ENCODE measurements around the gene GNMT. TPM values are rescaled to one million over a fixed set of nuclear protein-coding genes. Genes with fewer than 3 reads are reported as not detected.

Gene GNMT
- total RNA-seq, 4 donors from 2014 or later: 0.79 to 3.7 TPM; not detected in 2

DNA sequence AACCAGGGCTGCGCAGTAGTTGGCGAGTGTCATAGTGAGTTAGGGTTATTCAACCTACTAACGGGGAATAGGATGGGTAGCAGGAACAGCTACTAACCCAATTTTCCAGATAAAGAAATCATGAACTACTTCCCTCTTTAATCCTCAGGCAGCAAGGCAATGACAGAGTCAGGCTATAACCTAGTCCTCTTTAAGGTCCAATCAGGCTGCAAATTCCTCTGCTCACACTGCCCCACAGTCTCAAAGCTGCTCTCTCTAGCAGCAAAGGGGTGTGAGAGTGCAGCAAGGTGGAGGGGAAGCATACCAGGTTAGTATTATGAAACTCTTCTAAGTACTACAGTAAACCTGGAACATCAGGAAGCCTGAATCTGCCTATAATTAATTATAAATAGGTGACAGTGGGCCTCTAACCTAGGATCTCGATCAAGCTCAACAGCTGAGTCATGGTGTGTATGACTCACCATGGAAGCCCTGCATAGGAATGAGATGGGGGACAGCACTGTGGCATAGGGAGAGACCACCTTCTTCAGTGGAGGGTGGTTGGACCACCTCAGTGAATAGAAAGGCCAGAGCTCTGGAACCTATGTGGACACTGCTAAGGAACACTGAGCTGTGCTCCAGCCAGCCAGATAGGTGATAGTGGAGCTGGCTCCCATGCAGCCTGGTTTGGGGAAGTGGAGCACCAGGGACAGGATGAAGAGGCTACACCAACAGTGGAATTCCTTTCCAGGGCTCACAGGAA, 10.5 kb downstream of the GNMT start:
- TF ChIP-seq, protein P1, sequence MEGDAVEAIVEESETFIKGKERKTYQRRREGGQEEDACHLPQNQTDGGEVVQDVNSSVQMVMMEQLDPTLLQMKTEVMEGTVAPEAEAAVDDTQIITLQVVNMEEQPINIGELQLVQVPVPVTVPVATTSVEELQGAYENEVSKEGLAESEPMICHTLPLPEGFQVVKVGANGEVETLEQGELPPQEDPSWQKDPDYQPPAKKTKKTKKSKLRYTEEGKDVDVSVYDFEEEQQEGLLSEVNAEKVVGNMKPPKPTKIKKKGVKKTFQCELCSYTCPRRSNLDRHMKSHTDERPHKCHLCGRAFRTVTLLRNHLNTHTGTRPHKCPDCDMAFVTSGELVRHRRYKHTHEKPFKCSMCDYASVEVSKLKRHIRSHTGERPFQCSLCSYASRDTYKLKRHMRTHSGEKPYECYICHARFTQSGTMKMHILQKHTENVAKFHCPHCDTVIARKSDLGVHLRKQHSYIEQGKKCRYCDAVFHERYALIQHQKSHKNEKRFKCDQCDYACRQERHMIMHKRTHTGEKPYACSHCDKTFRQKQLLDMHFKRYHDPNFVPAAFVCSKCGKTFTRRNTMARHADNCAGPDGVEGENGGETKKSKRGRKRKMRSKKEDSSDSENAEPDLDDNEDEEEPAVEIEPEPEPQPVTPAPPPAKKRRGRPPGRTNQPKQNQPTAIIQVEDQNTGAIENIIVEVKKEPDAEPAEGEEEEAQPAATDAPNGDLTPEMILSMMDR (IDR thresholded peaks at IDR 0.05): no peak
- TF ChIP-seq POLR2AphosphoS5 (IDR thresholded peaks at IDR 0.05) (no peak), EP300 (IDR thresholded peaks at IDR 0.05) (no peak)
- 74% methylated on average over 4 of the region's 4 CpGs for whole genome bisulfite sequencing
- H3K4me3 ChIP-seq: no peak overlapping the region

DNA sequence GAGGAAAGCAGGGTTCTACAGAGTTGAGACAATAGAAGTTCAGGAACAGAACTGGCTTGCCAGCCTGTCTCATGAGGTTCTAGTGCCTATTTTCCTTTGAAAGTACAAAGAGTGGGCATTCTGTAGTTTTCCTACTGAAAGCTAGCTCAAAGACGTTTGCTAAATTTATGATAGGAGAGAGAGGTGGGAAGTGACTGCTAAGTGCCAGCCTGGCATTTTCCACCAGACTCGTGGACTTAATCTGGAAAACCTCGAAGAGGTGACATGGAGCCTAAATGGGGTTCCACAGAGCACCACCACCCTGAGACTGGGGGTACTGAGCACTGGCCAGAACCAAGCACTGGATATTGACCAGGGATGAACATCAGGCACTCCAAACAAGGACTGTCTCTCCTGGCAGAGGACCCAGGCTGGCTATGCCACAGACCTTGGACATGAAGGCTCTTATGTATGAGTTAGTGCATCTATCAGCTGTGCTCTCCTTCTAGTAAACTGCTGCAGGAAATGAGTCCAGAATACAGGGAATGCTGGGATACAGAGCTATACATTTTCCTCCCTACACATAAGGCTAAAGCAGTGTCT, 11.3 kb downstream of the GNMT start:
- 91% methylated on average over 3 of the region's 3 CpGs for WGBS
- H3K9me3 ChIP-seq: no peaks in the 10 kb centered on the region
- no peak for TF ChIP-seq POLR2A (IDR thresholded peaks at IDR 0.05)
- TF ChIP-seq, protein P1 (IDR thresholded peaks at IDR 0.05): no peak
- TF ChIP-seq POLR2AphosphoS5 (IDR thresholded peaks at IDR 0.05): no peak
- no peak for TF ChIP-seq EP300 (IDR thresholded peaks at IDR 0.05)
- no peaks in the 10 kb centered on the region for H3K27me3 ChIP-seq
- H3K27ac ChIP-seq: no peak overlapping the region
- peaks cover 3% of the 10 kb centered on the region for H3K4me1 ChIP-seq
- no peak for DNase-seq (ENCODE audit: low spot score in 2 of 2)
- no peak overlapping the region for H3K4me3 ChIP-seq
- peaks cover 17% of the 10 kb centered on the region for H3K36me3 ChIP-seq

More for the DNA sequence above, 10.5 kb downstream of the GNMT start:
- no peak overlapping the region for H3K27ac ChIP-seq
- peaks cover 23% of the 10 kb centered on the region for H3K36me3 ChIP-seq
- peaks cover 3% of the 10 kb centered on the region for H3K4me1 ChIP-seq
- H3K27me3 ChIP-seq: no peaks in the 10 kb centered on the region
- H3K9me3 ChIP-seq: no peaks in the 10 kb centered on the region
- DNase-seq (ENCODE audit: low spot score in 2 of 2): no peak

DNA sequence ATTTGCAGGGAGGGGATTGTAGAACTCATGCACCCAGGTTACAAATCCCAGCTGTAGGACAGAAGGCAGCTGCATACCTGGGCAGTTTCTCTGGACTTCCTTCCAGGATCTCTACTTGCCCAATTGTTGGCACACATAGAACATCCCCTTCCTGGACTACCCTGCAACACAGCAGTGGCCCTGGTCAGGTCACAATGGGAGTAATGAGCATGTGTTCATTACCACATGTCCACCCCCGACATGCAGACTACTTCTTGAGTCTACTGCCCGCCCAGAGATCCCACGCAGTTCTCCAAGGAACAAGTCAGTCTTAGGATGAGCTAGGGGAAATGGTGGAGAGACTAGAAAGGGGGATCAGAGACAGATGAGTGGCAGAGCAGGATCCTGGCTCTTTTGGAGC, 13.4 kb downstream of the GNMT start:
- WGBS: 84% methylated on average over 3 of the region's 3 CpGs
- H3K4me3 ChIP-seq: no peak overlapping the region
- H3K36me3 ChIP-seq: peaks cover under 1% of the 10 kb centered on the region
- peaks cover 12% of the 10 kb centered on the region for H3K4me1 ChIP-seq
- no peaks in the 10 kb centered on the region for H3K9me3 ChIP-seq
- DNase-seq (ENCODE audit: low spot score in 2 of 2): no peak
- no peak for TF ChIP-seq EP300 (IDR thresholded peaks at IDR 0.05)
- no peak for TF ChIP-seq POLR2AphosphoS5 (IDR thresholded peaks at IDR 0.05)
- TF ChIP-seq POLR2A (IDR thresholded peaks at IDR 0.05): no peak
- TF ChIP-seq, protein P1 (IDR thresholded peaks at IDR 0.05): no peak
- no peaks in the 10 kb centered on the region for H3K27me3 ChIP-seq
- no peak overlapping the region for H3K27ac ChIP-seq

DNA sequence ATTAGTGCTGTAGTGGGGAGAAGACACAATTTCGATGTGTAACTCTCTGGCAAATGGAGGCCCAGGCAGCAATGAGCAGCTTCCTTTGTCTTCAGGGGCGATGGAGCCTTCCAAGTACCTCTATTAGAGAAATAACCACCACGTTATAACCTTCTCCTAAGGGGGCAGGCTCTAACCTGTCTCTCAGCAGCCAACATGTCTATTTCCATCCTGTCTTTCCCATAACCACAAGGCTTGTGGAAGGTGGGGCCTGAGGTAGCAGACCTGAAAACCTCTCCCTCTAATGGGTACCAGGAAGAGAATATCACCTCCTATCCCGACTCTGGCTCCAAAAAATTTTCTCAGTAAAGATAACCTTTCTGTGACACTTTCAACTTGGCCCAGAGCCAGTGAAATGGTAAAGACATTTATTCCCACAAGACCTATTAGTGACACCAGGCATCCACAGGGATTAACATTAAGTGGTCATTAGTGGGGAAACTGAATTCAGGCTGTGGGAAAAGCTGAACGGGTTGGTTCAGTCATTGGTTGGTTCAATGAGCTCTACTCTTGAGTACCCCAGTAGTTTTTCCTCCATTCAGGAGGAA, 14.5 kb downstream of the GNMT start:
- H3K4me3 ChIP-seq: no peak overlapping the region
- no peaks in the 10 kb centered on the region for H3K9me3 ChIP-seq
- H3K4me1 ChIP-seq: peaks cover 19% of the 10 kb centered on the region
- WGBS: 68% methylated on average over 5 of the region's 5 CpGs
- TF ChIP-seq POLR2A (IDR thresholded peaks at IDR 0.05) (no peak), EP300 (IDR thresholded peaks at IDR 0.05) (no peak), POLR2AphosphoS5 (IDR thresholded peaks at IDR 0.05) (no peak)
- TF ChIP-seq, protein P1 (IDR thresholded peaks at IDR 0.05): no peak
- no peak overlapping the region for H3K27ac ChIP-seq
- H3K36me3 ChIP-seq: no peaks in the 10 kb centered on the region
- no peaks in the 10 kb centered on the region for H3K27me3 ChIP-seq
- DNase-seq (ENCODE audit: low spot score in 2 of 2): no peak

DNA sequence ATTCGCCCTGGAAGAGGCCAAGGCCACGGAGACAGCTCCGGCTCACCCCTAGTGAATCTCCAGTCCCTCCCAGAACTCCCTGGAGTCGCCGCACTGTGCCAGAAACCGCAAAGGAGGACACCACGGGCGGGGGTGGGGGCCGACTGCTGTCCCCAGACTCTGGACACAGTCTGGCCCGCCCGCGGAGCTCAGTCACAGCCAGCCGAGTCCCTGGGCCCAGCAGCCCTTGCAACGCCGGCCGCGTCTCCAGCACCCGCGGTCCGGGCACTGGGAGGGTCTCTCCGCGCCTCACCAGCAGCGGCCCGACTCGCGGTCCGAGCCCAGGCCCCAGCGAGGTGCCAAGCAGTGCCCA, 17.9 kb downstream of the GNMT start:
- H3K36me3 ChIP-seq: no peaks in the 10 kb centered on the region
- no peaks in the 10 kb centered on the region for H3K27me3 ChIP-seq
- peaks cover 23% of the 10 kb centered on the region for H3K4me1 ChIP-seq
- WGBS: 0% methylated on average over 4 of the region's 28 CpGs
- TF ChIP-seq POLR2A (IDR thresholded peaks at IDR 0.05) (no peak), POLR2AphosphoS5 (IDR thresholded peaks at IDR 0.05) (no peak), EP300 (IDR thresholded peaks at IDR 0.05) (no peak)
- TF ChIP-seq, protein P1 (IDR thresholded peaks at IDR 0.05): no peak
- DNase-seq (ENCODE audit: low spot score in 2 of 2): peak in 1 of 2 donors; percentile 73
- peak overlapping the region; percentile 87 for H3K27ac ChIP-seq
- H3K4me3 ChIP-seq: peak overlapping the region; percentile 72
- H3K9me3 ChIP-seq: no peaks in the 10 kb centered on the region

All from suprapubic skin (tissue), 4 donors.